ENCODE measurements around the gene ZSCAN32. TPM values are rescaled to one million over a fixed set of nuclear protein-coding genes. Genes with fewer than 3 reads are reported as not detected.

The ZSCAN32 gene
- total and polyA plus RNA-seq, 2 of the 8 experiments (the other 6 are each of a cell fraction or from before 2014, with no cell fraction given): 13.4 to 22.0 TPM

GRCh38 chr16:3413730-3414379, 13.1 kb upstream of the ZSCAN32 start:
- H2BK120ac ChIP-seq (replicated peaks; ENCODE audit: low read depth, low read length): no peak overlapping the region
- ChIA-PET CTCF (ENCODE audit: partially characterized antibody) (no interaction called here), POLR2A (ENCODE audit: partially characterized antibody) (interaction anchor here (1.1 to 1.5 kb wide), 3 partner anchors 12 to 130 kb away, joined by 3 to 8 read pairs (median 4); partner anchors contain the start of genes NAA60, ZNF263 and ZNF597)
- no peaks in the 10 kb centered on the region for H4K20me1 ChIP-seq (replicated peaks in 1 of 2; ENCODE audit: control insufficient read depth in 1 of 2, insufficient read depth in 2 of 2, low read length in 2 of 2)
- H3K27ac ChIP-seq (ENCODE audit: low read depth, low read length): no peak overlapping the region
- no peak overlapping the region for H3K18ac ChIP-seq (ENCODE audit: extremely low read depth, low read length)
- WGBS, 2 experiments (ENCODE audit: extremely low coverage in 1 of 2, insufficient coverage in 1 of 2, insufficient read length in 1 of 2, insufficient replicate concordance in 2 of 2, low coverage in 1 of 2, low lambda C conversion rate in 2 of 2, missing lambda C conversion rate in 1 of 2): 89% methylated on average over 23 of the region's 29 CpGs; no CpG with 5 or more reads in 1 of the 2 experiments
- no peak overlapping the region for H3K23ac ChIP-seq (ENCODE audit: insufficient read length)
- no peak overlapping the region for H3K4ac ChIP-seq (replicated peaks; ENCODE audit: insufficient read length, low read depth, low read length)
- no peaks in the 10 kb centered on the region for H3K23me2 ChIP-seq (ENCODE audit: low read depth, low read length)
- H3K4me2 ChIP-seq (ENCODE audit: insufficient read depth in 1 of 2, low read depth in 2 of 2, low read length in 2 of 2): no peak overlapping the region
- no peaks in the 10 kb centered on the region for H3K79me1 ChIP-seq (ENCODE audit: low read depth, low read length)
- no peak for DNase-seq (ENCODE audit: low read depth in 1 of 2, low spot score in 2 of 2)
- no peak overlapping the region for H2BK5ac ChIP-seq (ENCODE audit: low read depth, low read length)
- no peak overlapping the region for H4K5ac ChIP-seq (ENCODE audit: insufficient read length, low read depth, low read length)
- H3K9ac ChIP-seq (replicated peaks in 1 of 4; ENCODE audit: extremely low read depth in 1 of 4, low read depth in 3 of 4, low read length in 3 of 4): no peak overlapping the region
- peaks cover 47 to 81% of the 10 kb centered on the region in 2 experiments for H3K9me3 ChIP-seq (ENCODE audit: insufficient read depth in 2 of 2, low read depth in 1 of 2, low read length in 1 of 2)
- H2AK5ac ChIP-seq (ENCODE audit: low read depth, low read length): no peak overlapping the region
- H3K27me3 ChIP-seq (replicated peaks in 1 of 4; ENCODE audit: control insufficient read depth in 3 of 4, extremely low read depth in 1 of 4, insufficient read depth in 3 of 4, low read length in 3 of 4): no peaks in the 10 kb centered on the region
- no peak overlapping the region for H3K56ac ChIP-seq (replicated peaks; ENCODE audit: insufficient read length, low read depth, low read length)
- H4K8ac ChIP-seq (ENCODE audit: extremely low read depth, insufficient read depth, low read length): no peak overlapping the region
- no peak overlapping the region for H4K91ac ChIP-seq (replicated peaks; ENCODE audit: insufficient read length, low read length)
- no peak overlapping the region for H2AFZ ChIP-seq (ENCODE audit: low read length)
- H3K79me2 ChIP-seq (ENCODE audit: control insufficient read depth in 1 of 2, insufficient read depth in 2 of 2, low read length in 2 of 2): no peaks in the 10 kb centered on the region
- no peak overlapping the region for H2BK20ac ChIP-seq (ENCODE audit: low read length)
- H2BK15ac ChIP-seq (ENCODE audit: low read length): no peak overlapping the region
- no peaks in the 10 kb centered on the region for H3K4me1 ChIP-seq (replicated peaks in 1 of 4; ENCODE audit: control insufficient read depth in 3 of 4, insufficient read depth in 4 of 4, low read length in 3 of 4)
- H3K4me3 ChIP-seq (ENCODE audit: extremely low read depth in 1 of 4, insufficient read depth in 2 of 4, low read depth in 3 of 4, low read length in 4 of 4): no peak overlapping the region
- TF ChIP-seq ATF3 (IDR thresholded peaks at IDR 0.05; ENCODE audit: insufficient read depth, low read depth, low read length) (no peak), SIN3A (conservative IDR thresholded peaks at IDR 0.05 in 1 of 2, IDR thresholded peaks at IDR 0.05 in 1 of 2; ENCODE audit: low read depth in 1 of 2, low read length in 2 of 2) (no peak)
- FAIRE-seq: no peak
- H3K36me3 ChIP-seq (ENCODE audit: control insufficient read depth in 2 of 4, insufficient read depth in 4 of 4, low read length in 3 of 4): peaks cover 2 to 10% (median 4%) of the 10 kb centered on the region in 4 experiments; a peak in 6 of 8 replicates
- H2BK12ac ChIP-seq (ENCODE audit: low read depth, low read length): no peak overlapping the region
- no peak overlapping the region for H3K14ac ChIP-seq (ENCODE audit: insufficient read length)

All from H1 (cell line).